G401.6 (cell line): Measurements from ENCODE around the gene STYXL1.

Source experiments
- FAIRE-seq: peaks from 2 replicates; lab custom pipeline; 2012; peaks lifted over from hg19 to GRCh38; lab: Jason Lieb, UNC

Gene STYXL1

GRCh38 chr7:75992083-75992755 is 55.6 kb downstream of the STYXL1 start:
- no peak for FAIRE-seq

DNA sequence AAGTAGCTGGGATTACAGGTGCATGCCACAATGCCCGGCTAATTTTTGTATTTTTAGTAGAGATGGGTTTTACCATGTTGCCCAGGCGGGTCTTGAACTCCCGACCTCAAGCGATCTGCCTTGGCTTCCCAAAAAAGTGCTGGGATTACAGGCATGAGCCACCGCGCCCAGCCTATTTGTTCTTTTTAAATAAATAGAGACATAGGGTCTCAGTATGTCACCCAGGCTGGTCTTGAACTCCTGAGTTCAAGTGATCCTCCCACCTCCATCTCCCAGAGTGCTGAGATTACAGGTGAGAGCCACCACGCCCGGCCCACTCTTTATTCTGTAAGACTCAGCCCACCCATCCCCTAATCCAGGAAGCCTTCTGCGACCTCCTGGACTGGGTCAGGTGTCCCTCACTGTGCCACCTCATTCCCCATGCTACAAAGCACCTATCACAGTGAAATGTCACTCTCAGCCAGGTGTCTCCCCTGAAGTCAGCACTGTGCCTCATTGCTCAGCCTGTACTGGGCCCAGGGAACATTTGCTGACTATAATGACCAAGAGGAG is 56.2 kb downstream of the STYXL1 start:
- no peak for FAIRE-seq

DNA sequence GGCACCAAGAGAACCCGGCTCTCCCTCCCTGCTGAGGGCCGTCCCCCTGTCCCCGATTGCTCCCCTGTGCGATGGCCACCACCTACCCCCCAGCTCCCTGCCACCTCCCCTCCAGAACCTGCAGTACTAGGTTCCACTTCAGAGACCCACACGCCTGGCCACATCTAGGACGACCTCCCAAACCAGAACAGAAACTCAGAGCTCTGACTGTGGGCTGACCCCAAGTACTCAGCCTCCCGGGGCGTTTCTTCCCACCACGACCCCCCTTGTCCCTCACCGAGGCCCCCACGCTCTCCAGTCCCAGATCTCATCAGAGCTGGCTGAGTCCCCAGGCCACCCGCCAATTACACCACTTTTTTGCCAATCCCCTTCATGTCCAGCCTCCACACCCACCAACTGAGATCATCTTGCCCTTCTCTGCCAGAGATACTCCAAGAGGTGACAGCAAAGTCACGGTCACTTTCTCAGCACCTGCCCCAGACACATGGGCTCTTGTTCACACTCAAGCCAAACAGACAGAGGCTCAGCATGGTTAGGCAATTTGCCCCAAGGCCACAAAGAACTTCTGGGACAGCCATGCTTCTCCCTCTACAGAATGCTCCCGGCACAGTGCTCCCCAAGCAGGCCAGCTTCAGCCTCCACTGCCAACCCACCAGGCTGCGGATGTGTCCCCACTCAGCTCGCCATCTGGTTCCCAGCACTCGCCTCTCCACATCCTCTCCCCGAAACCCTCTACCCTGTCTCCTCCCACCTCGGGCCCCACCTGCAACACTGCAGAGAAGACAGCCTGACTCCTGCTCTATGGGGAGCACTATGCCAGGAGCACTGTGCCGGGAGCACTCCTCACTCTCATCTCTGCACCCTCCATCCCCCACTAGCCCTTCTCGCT is 58.1 kb downstream of the STYXL1 start:
- FAIRE-seq: no peak

DNA sequence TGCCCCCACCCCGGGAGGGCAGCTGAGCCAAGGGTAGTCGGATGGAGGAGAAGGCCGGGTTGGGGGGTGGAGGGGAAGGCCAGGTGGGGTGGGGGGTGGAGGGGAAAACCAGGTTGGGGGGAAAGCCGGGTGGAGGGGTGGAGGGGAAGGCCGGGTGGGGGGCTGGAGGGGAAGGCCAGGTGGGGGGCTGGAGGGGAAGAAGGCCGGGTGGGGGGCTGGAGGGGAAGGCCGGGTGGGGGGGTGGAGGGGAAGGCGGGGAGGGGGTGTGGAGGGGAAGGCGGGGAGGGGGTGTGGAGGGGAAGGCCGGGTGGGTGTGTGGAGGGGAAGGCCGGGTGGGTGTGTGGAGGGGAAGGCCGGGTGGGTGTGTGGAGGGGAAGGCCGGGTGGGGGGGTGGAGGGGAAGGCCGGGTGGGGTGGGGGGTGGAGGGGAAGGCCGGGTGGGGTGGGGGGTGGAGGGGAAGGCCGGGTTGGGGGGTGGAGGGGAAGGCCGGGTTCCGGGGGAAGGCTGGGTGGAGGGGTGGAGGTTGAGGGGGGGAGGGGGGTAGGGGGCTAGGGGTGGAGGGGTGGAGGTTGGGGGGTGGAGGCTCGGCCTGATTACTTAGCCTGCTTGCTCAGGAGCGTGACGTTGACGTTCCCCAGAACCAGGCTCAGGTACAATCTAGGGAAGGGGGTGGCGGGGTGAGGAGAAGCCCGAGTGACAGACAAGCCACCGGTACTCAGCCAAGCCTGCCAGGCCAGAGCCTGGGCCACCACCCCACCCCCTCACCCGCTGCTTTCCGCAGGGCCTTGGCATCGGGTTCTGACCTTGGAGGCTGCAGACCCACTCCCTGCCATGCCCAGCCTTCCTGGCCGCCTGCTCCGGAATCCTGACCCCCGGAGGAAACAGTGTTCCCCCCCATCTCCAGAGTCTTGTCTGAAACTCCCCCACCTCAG is 59.0 kb downstream of the STYXL1 start:
- FAIRE-seq: no peak

DNA sequence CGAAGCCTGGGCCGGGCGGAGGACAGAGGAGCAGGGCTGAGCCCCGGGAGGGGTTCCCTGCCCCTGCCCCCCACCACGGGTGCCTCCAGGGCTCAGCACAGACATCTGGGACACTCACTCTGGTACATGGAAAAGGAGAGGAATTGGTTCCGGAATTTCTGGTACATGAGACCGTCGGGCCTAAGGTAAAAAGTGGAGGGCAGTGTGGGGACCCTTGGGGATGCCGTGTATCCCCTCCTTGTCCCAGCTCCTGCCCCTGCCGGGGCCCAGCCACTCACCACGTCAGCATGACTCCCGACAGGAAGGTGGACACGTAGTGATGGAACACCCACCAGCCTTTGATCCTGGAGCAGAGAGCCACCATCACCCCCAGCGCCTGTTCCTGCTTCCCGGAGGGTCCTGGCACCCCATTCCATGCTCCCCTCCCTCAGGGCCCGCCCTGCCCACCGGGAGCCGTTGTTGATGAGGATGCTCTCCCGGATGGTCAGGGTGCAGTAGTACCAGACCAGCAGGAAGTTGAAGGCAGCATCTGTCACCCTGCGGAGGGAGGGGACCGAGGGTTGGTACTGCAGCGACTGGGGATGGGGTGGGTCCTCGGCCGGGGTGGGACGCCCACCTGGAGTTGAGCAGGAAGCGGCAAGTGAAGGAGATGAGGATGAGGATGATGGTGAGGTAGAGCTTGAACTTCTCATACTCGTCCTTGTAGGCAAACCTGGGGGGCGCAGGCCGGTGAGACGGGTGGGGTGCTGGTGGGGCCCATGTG is 59.8 kb downstream of the STYXL1 start:
- no peak for FAIRE-seq

GRCh38 chr7:75987026-75987804 is 60.6 kb downstream of the STYXL1 start:
- FAIRE-seq: no peak

- no peak for FAIRE-seq
These were observed 61.5 kb downstream of the STYXL1 start for GRCh38 chr7:75986147-75986781.

GRCh38 chr7:75985518-75986146 is 62.2 kb downstream of the STYXL1 start:
- FAIRE-seq: no peak

GRCh38 chr7:75985009-75985517 is 62.7 kb downstream of the STYXL1 start:
- FAIRE-seq: no peak

- no peak for FAIRE-seq
These were observed 63.4 kb downstream of the STYXL1 start for GRCh38 chr7:75984130-75985008.

GRCh38 chr7:75983471-75984129 is 64.2 kb downstream of the STYXL1 start:
- FAIRE-seq: no peak

DNA sequence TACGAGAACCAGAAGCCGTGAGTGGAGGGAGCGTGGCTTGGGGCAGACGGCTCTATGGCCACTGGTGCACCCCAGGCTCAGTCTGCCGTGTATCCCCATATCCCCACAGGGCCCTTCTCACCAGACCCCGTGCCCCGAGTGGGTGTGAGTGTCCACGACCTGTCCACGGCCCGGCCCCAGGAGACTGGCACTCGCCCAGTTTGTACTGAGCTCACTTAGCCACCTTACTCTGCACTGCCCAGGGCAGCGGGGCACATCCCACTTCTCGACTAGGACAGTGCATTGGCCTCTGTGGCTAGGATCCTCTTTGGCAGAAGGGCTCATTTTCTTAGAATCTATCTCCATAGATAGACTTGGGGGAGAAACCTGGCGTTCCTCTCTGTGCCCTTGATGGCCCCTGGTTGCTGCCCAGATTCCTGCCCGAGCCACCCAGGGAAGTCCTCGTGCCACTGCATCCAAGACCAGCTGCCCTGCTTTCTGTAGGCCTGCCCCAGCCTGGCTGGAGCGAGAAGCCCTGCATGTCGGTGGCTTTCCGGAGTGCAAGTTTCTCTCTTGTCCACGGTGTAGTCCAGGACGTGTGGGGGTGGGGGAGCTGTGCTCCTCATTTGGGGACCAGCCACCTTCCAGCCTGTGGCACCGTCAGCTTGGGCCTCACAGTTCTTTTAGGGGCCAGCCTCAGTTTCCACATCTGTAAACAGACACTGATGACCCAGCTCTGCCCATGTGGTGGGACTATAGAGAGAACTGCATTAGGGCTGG is 65.3 kb downstream of the STYXL1 start:
- no peak for FAIRE-seq

DNA sequence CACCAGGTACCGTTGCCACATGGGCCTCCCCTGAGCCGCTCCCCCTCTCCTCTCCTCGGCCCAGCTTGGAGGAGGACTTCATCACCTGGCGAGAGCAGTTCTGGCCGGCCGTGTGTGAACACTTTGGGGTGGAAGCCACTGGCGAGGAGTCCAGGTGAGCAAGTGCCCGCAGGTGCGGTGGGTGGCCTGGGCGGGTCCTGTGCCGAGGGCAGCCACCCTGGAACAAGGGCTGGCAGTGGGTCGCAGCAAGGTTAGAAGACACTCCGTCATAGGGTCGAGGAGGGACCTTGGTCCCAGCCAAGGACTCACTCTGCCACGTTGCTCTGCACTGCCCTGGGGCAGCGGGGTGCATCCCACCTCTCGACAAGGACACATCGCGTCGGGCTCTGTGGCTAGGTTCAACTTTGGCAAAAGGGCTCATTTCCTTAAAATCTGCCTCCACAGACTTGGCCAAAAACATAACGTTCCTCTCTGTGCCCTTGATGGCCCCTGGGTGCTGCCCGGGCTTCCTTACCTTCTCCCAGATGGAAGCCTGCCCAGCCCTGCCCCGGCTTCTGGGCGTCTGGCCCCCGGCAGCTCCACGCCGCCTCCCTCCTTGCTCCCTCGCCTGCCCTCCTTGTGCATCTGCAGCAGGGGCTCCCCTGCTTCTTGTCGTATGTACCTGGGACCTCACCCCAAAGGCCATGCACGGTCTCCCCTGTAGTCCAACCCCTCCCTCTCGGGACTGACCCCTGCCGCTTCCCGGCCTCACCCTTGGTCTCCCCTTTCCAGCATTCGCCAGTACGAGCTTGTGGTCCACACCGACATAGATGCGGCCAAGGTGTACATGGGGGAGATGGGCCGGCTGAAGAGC is 66.1 kb downstream of the STYXL1 start:
- FAIRE-seq: no peak

- FAIRE-seq: no peak
These were observed 66.7 kb downstream of the STYXL1 start for GRCh38 chr7:75981203-75981452.

DNA sequence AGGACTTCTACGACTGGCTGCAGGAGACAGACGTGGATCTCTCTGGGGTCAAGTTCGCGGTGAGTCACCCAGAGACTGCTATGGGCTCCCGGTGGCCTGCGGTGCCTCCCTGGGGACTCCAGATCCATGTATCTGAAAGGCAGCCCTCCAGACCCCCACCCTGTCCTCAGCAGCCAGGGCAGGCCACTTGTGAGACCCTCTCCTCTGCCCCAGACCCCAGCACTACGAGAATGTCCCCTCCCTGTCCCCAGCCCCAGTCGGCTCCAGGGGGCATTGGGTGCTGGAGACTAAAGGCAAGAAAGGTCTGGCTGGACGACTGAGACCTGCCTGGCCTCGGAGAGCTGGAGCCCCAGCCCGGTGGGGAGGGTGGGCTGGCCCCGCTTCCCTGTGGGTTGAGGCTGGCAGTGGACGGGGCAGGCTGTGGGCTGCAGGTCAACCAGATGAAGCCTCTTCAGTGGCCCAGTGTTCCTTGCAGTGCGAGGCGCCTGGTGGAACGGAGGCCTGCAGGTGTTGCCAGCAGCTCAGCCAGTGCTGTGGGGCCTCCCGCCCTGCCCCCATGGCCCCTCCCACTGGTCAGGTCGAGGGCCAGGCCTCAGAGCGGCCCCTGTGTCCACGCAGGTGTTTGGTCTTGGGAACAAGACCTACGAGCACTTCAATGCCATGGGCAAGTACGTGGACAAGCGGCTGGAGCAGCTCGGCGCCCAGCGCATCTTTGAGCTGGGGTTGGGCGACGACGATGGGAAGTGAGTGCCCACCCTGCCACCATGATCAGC is 67.2 kb downstream of the STYXL1 start:
- FAIRE-seq: no peak
